Amygdala (tissue), 56 donors: ENCODE measurements around the gene ARCN1.
A peak's percentile ranks its signal among the peaks of the same experiment; 100 is the strongest.
"Not testable (repeated sequence)": the region's sequence is repeated elsewhere in the genome, so short reads cannot be mapped to it uniquely, and the experiment has no call there.

ENCODE experiments used
- DNase-seq, 56 donors: peaks; one replicate each; lab custom pipeline; 2025; lab: John Stamatoyannopoulos, UW

The ARCN1 gene

DNA sequence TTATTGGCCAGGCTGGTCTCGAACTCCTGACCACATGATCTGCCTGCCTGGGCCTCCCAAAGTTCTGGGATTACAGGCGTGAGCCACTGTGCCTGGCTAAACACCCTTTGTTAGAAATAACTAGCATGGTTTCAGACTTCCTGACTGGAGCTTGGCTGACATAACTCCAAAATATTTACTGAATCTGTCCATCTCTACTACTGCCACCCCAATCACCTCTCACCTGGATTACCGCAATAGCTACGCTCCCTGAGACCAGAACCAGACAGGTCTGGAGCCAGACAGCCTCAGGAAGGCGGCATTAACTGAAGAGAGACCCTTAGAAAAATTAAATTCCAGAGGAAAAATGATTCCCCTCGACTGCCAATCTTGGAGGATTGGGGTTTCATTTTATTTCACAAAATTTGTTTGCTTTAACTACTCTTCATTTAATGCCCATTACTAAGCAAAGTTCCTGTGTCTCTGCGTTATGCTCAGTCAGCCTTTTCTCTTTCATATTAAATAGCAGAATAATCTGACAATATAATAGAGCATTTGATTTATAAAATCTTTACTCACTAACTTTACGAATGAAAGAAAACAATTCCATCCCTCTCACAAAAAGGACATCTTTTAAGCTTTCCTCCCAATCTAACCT is 28.1 kb upstream of the ARCN1 start:
- no peak for DNase-seq

DNA sequence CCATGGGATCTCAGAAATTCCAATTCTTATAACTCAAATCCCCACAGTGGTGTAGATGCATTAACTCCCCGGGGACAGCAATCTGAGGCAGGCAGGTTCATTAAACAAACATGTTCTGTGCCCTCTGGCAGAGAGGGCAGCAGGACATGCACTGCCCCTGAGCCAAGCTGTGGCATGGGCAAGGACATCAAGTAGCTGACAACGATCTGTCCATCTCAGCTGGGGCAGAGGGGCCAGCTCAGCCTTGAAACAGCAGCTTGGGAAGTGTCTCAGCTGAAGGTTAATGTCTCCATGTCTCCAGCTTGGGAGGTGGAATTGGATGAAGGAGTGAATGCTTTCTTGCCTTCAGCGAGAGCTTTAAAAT is 27.6 kb upstream of the ARCN1 start:
- DNase-seq, result no peak

DNA sequence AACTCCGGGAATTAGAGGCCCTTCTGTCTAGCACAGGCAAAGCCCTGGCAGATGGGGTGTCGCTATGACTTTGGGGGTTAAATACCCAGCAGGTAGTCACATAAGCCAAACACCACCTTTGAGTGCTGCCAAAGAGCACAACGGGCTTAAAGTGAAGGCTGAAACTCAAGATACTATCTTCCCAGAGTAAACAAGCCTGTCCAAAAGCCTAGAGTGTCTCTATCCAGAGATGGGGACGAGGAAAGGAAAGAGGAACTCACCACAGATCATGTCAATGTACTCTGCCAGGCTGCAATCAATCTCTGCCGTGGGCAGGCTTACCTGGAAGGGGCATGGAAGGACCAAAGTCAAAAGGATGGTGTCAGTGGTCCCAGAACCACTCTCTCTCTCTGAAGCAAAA is 26.7 kb upstream of the ARCN1 start:
- no peak for DNase-seq

DNA sequence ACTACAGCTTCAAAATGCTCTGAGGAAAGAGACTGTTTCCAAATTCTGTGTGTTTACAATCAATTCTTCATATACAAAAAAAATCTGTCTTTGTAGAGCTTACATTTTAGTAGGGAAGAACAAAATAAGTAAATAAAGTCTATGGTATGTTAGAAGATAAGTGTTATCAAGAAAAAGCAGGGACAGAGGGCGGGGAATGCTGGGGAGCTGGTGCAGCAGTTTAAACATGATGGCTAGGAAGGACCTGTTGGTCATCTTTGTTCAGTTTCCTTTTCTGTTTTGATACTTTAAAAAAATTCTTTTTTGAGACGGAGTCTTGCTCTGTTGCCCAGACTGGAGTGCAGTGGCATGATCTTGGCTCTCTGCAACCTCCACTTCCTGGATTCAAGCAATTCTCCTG is 25.1 kb upstream of the ARCN1 start:
- no peak for DNase-seq

DNA sequence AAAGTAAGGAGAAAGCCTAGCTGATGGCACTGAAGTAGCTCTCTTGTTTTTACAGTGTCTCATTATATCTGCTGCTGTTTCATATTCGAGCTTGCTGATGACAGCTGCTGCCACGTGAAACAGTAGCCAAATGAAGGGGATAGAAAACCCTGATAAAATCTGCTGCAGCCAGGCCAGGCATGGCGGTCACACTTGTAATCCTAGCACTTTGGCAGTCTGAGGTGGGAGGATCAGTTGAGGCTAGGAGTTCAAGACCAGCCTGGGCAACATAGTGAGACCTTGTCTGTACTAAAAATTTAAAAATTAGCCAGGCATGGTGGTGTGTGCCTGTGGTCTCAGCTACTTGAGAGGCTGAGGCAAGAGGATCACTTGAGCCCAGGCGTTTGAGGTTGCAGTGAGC is 19.9 kb upstream of the ARCN1 start:
- DNase-seq, result no peak

DNA sequence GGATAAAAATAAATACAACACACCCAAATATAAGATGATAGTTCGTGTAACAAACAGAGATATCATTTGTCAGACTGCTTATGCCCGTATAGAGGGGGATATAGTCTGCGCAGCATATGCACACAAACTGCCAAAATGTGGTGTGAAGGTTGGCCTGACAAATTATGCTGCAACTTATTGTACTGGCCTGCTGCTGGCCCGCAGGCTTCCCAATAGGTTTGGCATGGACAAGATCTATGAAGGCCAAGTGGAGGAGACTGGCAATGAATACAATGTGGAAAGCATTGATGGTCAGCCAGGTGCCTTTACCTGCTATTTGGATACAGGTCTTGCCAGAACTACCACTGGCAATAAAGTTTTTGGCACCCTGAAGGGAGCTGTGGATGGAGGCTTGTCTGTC is 11.4 kb upstream of the ARCN1 start:
- no peak for DNase-seq

DNA sequence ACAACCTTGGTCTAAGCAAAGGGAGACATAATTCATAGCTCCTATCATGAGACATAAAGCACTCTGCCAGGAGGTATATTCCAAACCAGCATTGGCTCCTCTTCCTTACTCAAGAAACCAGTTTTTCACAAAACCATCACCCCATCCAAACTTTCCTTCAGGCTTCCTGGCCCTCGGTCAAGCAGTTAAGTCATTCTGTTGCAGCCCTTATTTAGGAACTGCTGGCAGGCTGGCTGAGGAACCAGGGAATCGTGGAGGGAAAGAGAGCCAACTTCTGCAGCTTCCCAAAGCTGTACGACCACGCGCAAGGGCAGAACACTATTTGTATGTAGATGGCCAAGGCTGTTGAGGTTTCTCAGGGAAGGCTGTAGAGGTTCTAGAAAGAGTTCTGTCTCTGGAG is 7.2 kb upstream of the ARCN1 start:
- peak in 8 of 56 donors; percentile 4 to 36 (median 12) for DNase-seq

DNA sequence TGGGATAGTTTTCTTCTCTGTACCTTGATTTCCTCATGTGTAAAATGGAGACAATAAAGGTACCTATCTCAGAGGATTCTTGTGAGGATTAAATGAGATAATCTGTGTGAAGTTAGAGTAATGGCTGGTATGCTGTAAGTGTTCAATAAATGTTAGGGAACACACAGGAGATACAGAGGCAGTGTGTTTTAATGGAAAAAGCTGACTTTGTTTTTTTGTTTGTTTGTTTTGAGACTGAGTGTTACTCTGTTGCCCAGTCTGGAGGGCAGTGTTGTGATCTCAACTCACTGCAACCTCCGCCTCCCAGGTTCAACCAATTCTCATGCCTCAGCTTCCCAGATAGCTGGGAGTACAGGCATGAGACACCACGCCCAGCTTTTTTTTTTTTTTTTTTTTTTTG is 2.5 kb upstream of the ARCN1 start:
- DNase-seq, result no peak

DNA sequence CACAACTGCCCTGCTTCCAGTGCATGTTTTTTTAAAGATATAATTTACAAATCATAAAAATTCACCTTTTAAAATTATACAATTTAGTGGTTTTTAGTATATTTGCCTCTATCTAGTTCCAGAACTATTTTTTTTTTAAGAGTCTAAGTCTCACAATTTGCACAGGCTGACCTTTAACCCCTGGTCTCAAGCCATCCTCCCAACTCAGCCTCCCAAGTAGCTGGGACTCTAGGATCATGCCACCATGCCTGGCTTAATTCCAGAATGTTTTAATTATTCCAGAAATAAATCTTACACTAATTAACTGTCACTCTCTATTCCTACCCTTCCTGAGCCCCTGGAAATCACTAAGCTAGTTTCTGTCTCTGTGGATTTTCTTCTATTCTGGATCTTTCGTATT is 1.4 kb upstream of the ARCN1 start:
- no peak for DNase-seq

DNA sequence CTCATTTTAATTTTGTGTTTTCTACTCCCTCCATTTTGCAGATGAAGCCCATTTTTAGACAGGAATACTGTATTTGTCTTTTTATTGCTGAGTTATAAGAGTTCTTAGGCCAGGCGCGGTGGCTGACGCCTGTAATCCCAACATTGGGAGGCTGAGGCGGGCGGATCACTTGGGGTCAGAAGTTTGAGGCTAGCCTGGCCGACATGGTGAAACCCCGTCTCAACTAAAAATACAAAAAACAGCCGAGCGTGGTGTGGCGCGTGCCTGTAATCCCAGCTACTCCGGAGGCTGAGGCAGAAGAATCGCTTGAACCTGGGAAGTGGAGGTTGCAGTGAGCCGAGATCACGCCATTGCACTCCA is 528 bp upstream of the ARCN1 start:
- peak in 2 of 56 donors; percentile 6 to 9 for DNase-seq

DNA sequence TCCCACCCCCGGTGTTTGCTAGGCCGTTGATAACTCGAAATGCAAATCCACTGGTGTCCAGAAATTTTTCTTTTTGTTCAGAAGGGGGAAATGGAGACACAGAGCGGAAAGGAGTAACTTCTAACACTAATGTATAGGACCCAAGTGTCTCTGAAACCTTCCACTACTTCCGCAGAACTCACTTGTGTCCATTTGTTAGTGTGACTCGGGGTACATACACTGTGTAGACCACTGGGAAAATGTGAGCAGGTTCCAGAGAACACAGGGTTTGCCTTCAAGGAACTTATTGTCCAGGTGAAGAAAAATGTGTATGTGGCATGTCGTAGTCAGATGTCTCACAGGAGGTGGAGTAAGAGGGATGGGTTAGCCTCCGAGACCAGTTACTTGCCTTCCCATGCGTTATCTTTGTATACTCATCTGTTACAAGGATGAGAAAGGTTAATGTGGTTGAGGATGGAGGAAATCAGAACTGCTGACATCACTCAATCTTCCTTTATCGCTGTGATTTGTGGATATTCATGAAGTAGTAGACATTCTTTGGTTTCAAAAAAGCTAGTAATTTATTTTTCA is 857 bp downstream of the ARCN1 start:
- peak in 2 of 56 donors; percentile 37 to 39 for DNase-seq

DNA sequence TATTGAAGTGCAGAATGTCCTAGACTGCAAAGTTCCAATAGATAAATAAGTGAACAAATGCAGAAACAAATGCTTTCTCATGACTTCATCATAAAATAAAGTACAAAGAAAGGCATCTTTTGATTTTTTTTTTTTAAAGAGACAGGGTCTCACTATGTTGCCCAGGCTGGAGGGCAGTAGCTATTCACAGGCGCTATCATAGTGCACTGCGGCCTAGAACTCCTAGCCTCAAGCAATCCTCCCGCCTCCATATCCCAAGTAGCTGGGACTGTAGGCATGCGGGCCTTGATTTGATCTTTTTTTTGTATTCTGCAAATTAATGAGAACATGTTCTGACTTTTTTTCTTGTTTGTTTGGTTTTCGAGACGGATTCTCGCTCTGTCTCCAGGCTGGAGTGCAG is 2.4 kb downstream of the ARCN1 start:
- DNase-seq, result no peak

DNA sequence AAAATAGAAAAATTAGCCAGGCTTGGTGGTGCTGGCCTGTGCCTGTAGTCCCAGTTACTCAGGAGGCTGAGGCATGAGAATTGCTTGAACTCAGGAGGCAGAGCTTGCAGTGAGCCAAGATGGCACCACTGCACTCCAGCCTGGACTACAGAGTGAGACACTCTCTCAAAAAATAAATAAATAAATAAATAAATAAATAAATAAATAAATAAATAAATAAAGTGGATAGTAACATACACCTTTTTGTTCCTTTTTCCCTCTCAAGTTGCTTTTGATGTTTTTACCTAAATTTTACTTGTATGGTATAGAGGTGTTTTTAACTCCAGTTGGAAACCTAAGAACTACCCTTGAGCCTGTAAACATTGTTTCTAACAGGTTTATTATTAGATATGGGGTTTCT is 5.8 kb downstream of the ARCN1 start:
- DNase-seq, result not testable (repeated sequence)

DNA sequence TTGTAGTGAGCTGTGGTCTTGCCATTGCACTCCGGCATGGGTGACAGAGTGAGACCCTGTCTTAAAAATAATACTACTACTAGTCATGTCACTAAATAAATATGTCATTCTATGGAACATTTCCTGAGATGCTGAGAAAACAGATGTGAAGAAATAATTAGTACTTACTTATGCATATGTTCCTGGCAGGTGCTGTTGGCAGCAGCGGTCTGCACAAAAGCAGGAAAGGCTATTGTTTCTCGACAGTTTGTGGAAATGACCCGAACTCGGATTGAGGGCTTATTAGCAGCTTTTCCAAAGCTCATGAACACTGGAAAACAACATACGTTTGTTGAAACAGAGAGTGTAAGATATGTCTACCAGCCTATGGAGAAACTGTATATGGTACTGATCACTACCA is 8.8 kb downstream of the ARCN1 start:
- DNase-seq, result no peak

DNA sequence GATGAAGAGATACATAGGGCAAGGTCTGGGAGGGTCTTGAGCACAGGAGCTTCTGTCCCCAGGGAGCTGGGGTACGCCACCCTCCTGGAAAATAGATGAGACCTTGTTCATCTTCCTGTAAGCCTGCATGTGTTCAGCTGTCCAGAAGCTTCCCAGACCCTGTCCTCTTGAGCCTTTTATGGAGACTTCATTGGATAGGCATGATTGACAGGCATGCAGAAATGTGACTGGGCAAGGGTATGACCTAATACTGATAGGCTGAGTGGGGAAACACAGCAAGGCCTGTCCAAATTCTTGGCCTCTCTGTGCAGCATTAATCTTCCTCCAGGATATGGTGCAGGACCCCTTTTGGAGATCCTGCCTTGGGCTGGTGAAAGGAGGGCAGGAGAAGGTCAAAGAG is 15.7 kb downstream of the ARCN1 start:
- no peak for DNase-seq

DNA sequence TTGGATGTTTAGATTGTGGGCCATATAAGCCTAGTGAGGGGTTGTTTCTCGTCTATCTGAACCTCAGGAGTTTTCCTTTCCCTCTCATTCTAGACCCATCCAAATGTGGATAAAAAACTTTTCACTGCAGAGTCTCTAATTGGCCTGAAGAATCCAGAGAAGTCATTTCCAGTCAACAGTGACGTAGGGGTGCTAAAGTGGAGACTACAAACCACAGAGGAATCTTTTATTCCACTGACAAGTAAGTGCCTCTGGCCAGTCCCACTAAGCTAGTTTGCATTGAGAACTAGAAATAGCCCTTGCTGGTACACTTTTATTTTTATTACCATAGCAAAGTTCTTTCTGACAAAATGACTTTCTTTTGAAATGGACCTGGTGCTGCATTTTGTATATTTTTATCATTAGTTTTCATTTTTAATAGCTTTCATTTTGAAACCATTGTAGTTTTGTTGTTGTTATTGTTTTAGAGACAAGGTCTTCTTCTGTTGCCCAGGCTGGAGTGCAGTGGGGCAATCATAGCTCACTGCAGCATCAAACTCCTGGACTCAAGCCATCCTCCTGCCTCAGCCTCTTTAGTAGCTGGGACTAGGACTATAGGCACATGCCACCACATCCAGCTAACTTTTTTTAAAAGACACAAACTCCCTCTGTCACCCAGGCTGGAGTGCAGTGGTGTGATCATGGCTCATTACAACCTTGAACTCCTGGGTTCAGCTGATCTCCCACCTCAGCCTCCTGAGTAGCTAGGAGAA is 20.6 kb downstream of the ARCN1 start:
- peak in 5 of 56 donors; percentile 10 to 55 (median 15) for DNase-seq

DNA sequence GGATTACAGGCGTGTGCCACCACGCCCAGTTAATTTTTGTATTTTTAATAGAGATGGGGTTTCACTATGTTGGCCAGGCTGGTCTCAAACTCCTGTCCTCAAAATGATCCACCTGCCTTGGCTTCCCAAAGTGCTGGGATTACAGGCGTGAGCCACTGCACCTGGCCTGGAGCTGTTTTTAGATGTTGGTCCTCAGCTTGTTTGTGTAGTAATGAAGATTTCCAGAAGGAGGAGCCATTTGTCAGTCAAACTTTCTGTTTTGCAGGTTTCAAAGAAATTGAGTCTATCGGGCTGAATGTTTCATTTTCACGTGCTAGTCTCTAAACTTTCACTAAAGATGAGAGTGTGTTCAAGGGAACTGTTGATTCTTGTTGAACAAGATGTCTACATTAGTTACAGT is 22.8 kb downstream of the ARCN1 start:
- peak in 1 of 56 donors; percentile 45 for DNase-seq

DNA sequence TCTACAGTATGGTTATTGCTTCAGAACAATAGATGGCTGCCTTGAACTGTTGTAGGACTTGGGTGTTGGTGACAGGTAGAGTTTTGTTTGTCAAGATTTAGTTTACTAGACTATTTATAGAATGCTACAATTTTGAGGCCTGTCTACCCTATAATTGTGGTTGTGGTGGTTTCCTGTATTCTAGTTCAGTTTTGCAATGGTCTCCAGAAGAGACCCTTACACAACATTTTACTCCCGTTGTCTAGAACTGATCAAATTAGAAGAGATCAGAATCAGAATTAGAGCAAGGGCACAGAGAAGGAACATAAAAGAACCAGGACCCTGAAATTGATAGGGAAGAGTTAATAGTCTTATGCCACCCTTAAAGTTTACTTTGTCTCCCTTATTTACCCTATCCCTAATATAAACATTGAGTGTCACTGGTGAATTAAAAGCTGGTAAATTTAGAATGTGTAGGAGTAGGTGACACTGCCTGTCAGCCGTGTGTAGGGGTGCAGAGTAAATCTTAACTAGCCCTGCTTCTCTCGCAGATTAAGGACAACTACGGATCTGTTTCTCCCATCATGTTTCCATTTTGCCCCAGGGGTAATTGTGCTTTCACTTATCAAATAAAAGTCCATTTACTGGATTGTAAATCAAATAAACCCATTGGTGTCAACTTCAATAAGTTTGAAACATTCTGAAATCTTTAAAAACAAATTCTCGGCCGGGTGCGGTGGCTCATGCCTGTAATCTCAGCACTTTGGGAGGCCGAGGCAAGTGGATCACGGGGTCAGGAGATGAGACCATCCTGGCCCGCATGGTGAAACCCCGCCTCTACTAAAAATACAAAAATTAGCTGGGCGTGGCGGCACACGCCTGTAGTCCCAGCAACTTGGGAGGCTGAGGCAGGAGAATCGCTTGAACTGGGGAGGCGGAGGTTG is 24.3 kb downstream of the ARCN1 start:
- DNase-seq, result no peak

DNA sequence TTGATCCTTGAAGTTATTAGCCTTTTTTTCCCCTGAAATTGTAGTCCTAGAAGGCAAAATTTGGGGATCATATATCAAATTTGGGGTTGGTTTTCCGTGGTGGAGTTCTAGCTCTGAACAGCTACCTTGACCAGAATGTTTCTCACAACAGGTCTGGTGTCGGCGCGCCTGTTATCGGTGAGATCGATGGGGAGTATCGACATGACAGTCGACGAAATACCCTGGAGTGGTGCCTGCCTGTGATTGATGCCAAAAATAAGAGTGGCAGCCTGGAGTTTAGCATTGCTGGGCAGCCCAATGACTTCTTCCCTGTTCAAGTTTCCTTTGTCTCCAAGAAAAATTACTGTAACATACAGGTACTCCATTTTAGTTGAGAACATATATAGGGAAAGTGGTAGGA is 25.3 kb downstream of the ARCN1 start:
- DNase-seq, result no peak

DNA sequence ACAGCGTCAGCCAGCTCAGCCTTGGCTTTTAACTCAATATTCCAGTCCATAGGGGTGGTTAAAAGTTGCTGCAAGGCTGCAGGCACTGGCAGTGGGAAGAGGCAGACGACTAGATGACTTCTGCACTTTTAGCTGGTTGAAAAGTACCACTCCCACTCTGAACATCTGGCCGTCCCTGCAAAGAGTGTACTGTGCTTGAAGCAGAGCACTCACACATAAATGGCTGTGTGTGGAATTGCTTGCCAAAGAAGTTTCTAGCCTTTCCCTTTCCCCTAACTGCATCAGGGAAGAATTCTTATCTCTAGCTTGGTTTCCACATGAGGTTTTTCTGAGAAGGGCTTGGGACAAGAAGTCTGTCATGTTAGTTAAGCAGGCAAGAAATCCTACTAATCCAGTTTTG is 30.1 kb downstream of the ARCN1 start:
- DNase-seq, result no peak

DNA sequence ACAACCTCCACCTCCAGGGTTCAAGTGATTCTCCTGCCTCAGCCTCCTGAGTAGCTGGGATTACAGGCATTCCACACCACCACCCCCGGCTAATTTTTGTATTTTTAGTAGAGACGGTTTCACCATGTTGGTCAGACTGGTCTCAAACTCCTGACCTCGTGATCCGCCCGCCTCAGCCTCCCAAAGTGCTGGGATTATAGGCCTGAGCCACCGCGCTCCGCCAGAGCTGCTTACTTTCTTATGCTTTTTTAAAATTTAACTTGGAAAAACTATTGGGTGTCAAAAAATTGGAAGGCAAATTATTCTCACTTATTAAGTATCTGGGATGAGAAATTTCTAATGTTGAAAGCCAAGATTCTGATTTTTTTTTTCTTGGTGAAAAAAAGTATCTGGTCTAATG is 31.5 kb downstream of the ARCN1 start:
- DNase-seq, result not testable (repeated sequence)
